ENCODE measurements around the gene SPIRE2.
"Not testable (repeated sequence)": the region's sequence is repeated elsewhere in the genome, so short reads cannot be mapped to it uniquely, and the experiment has no call there.

Gene SPIRE2

GRCh38 chr16:89828870-89829629 is 775 bp downstream of the SPIRE2 start:
- Histone ChIP-seq H3K27me3 (ENCODE audit: control insufficient read depth in 1 of 2, insufficient read depth in 2 of 2, low read length in 2 of 2) (no peaks in the 10 kb centered on the region), H3K9me3 (ENCODE audit: low read length) (no peaks in the 10 kb centered on the region), H3K9ac (ENCODE audit: low read length) (no peak overlapping the region), H3K27ac (ENCODE audit: low read depth, low read length) (no peak overlapping the region), H3K36me3 (ENCODE audit: insufficient read depth, low read length) (no peaks in the 10 kb centered on the region), H3K4me1 (ENCODE audit: insufficient read depth, low read length) (no peaks in the 10 kb centered on the region), H3K4me3 (ENCODE audit: low read depth in 1 of 2, low read length in 2 of 2) (peak overlapping the region in 1 of 2 donors; percentile 20)

DNA sequence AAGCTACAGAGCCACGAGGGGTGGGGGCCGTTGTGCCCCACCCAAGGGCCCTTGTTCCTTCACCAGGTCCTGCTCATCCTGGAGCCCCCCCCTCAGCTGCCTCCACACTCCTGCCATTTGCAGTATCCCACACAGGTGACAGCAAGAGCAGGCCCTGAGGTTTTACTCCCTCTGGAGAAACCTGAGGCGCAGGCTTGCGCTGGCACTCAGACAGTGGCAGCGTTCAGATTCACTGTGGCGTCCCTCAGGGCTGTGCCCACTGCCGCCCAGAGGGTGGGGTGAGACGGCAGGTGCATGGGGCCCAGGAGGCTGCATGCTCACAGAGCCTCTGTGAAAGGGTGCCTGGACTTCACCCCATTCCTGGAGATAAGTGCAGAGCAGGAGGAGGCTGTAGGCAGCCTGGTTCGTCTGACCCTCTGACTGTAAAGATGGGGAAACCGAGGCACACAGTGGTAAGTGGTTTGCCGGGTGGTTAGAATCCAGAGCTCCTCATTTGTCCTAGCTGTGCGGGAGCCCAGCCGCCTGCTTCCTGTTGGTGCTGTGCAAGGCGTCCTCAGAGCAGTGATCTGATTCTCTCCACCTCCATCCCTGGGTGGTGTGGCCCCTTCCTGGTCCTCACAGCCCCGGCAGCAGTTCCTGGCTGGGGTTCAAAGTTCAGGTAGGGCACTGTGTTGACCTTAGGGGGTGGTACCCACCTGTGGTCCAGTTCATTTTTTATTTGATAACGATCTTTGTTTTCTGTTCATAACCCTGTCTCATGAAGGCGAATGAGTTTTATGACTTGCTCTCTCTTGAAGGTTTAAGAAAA is 1.6 kb downstream of the SPIRE2 start:
- H3K36me3 ChIP-seq (ENCODE audit: insufficient read depth, low read length): no peaks in the 10 kb centered on the region
- H3K27me3 ChIP-seq (ENCODE audit: control insufficient read depth in 1 of 2, insufficient read depth in 2 of 2, low read length in 2 of 2): no peaks in the 10 kb centered on the region
- no peak overlapping the region for H3K9ac ChIP-seq (ENCODE audit: low read length)
- no peak overlapping the region for H3K27ac ChIP-seq (ENCODE audit: low read depth, low read length)
- no peak overlapping the region for H3K4me3 ChIP-seq (ENCODE audit: low read depth in 1 of 2, low read length in 2 of 2)
- H3K4me1 ChIP-seq (ENCODE audit: insufficient read depth, low read length): no peaks in the 10 kb centered on the region
- H3K9me3 ChIP-seq (ENCODE audit: low read length): no peaks in the 10 kb centered on the region

GRCh38 chr16:89831810-89832328 is 3.6 kb downstream of the SPIRE2 start:
- H3K4me1 ChIP-seq (ENCODE audit: insufficient read depth, low read length): no peaks in the 10 kb centered on the region
- H3K9ac ChIP-seq (ENCODE audit: low read length): no peak overlapping the region
- no peak overlapping the region for H3K27ac ChIP-seq (ENCODE audit: low read depth, low read length)
- H3K4me3 ChIP-seq (ENCODE audit: low read depth in 1 of 2, low read length in 2 of 2): no peak overlapping the region
- H3K36me3 ChIP-seq (ENCODE audit: insufficient read depth, low read length): no peaks in the 10 kb centered on the region
- H3K27me3 ChIP-seq (ENCODE audit: control insufficient read depth in 1 of 2, insufficient read depth in 2 of 2, low read length in 2 of 2): no peaks in the 10 kb centered on the region
- no peaks in the 10 kb centered on the region for H3K9me3 ChIP-seq (ENCODE audit: low read length)

DNA sequence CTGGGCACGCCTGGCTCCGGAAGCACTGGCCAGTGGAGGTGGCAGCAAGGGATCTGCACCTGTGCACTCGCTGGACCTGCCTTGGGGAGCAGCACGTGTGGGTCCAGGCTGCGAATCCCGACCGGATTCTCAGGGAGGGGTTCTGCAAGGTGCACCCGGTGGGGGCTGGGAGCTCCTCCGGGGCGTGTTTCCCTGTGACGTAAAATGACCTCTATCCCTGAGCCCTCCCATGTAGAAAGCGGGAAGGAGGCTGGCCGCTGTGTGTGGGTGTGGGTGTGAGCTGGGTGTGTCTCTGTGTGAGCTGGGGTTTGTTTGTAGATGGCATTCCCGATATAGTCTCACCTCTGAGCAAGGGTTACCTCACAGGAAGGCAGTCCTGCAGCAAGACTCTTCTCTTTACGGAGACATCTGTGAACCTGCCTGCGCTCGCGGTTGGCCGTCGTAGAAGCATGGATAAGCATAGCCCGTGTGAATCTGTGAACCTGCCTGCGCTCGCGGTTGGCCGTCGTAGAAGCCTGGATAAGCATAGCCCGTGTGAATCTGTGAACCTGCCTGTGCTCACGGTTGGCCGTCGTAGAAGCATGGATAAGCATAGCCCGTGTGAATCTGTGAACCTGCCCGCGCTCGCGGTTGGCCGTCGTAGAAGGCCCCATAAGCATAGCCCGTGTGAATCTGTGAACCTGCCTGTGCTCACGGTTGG is 5.5 kb downstream of the SPIRE2 start:
- not testable (repeated sequence) for H3K4me3 ChIP-seq (ENCODE audit: low read depth in 1 of 2, low read length in 2 of 2); H3K4me1 ChIP-seq (ENCODE audit: insufficient read depth, low read length); H3K9ac ChIP-seq (ENCODE audit: low read length); H3K27ac ChIP-seq (ENCODE audit: low read depth, low read length); H3K36me3 ChIP-seq (ENCODE audit: insufficient read depth, low read length); H3K27me3 ChIP-seq (ENCODE audit: control insufficient read depth in 1 of 2, insufficient read depth in 2 of 2, low read length in 2 of 2); H3K9me3 ChIP-seq (ENCODE audit: low read length)

GRCh38 chr16:89834813-89835363 is 6.6 kb downstream of the SPIRE2 start:
- not testable (repeated sequence) for H3K4me3 ChIP-seq (ENCODE audit: low read depth in 1 of 2, low read length in 2 of 2); H3K36me3 ChIP-seq (ENCODE audit: insufficient read depth, low read length); H3K9me3 ChIP-seq (ENCODE audit: low read length); H3K9ac ChIP-seq (ENCODE audit: low read length); H3K27ac ChIP-seq (ENCODE audit: low read depth, low read length); H3K4me1 ChIP-seq (ENCODE audit: insufficient read depth, low read length); H3K27me3 ChIP-seq (ENCODE audit: control insufficient read depth in 1 of 2, insufficient read depth in 2 of 2, low read length in 2 of 2)

DNA sequence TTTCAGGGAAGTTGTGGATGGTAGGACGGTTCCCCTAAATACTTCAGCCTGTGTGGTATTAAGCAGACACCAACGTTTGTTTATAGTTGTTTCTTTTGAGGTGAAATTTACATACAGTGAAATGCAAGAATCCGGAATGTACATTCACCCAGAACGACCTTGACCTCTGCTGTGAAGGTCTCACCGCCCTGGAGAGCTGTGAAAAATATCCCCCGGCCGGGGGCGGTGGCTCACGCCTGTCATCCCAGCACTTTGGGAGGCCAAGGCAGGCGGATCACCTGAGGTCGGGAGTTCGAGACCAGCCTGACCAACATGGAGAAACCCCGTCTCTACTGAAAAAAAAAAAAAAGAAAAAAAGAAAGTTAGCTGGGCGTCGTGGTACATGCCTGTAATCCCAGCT is 8.2 kb downstream of the SPIRE2 start:
- H3K9ac ChIP-seq (ENCODE audit: low read length); H3K4me3 ChIP-seq (ENCODE audit: low read depth in 1 of 2, low read length in 2 of 2); H3K4me1 ChIP-seq (ENCODE audit: insufficient read depth, low read length); H3K27me3 ChIP-seq (ENCODE audit: control insufficient read depth in 1 of 2, insufficient read depth in 2 of 2, low read length in 2 of 2); H3K27ac ChIP-seq (ENCODE audit: low read depth, low read length); H3K36me3 ChIP-seq (ENCODE audit: insufficient read depth, low read length); H3K9me3 ChIP-seq (ENCODE audit: low read length): not testable (repeated sequence)

DNA sequence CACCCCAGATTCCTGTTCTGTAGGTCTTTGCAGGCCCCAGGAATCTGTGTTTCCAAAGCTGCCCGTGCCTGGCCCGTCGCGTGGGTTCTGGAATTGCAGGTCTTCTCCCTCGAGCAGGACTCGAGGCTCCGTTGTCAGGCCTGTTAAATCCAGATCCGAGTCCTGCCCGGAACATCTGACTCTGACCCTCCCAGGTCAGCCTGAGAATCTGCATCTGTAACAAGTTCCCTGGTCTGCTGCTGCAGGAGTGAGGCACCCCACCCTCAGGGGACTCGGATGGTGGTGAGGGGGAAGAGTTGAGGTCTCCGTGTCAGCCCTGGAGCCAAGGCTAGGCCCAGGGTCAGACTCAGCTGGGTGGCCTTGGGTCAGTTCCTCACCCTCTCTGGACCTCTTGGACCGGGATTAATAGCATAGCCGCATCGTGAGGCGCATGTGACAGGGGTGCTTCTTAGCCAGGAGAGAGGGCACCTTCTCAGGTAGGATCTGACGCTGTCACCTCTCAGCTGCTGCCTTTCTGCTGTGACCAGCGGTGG is 8.8 kb downstream of the SPIRE2 start:
- Histone ChIP-seq H3K9me3 (ENCODE audit: low read length) (no peaks in the 10 kb centered on the region), H3K9ac (ENCODE audit: low read length) (no peak overlapping the region), H3K4me3 (ENCODE audit: low read depth in 1 of 2, low read length in 2 of 2) (no peak overlapping the region), H3K36me3 (ENCODE audit: insufficient read depth, low read length) (no peaks in the 10 kb centered on the region), H3K27me3 (ENCODE audit: control insufficient read depth in 1 of 2, insufficient read depth in 2 of 2, low read length in 2 of 2) (no peaks in the 10 kb centered on the region), H3K4me1 (ENCODE audit: insufficient read depth, low read length) (no peaks in the 10 kb centered on the region), H3K27ac (ENCODE audit: low read depth, low read length) (no peak overlapping the region)

DNA sequence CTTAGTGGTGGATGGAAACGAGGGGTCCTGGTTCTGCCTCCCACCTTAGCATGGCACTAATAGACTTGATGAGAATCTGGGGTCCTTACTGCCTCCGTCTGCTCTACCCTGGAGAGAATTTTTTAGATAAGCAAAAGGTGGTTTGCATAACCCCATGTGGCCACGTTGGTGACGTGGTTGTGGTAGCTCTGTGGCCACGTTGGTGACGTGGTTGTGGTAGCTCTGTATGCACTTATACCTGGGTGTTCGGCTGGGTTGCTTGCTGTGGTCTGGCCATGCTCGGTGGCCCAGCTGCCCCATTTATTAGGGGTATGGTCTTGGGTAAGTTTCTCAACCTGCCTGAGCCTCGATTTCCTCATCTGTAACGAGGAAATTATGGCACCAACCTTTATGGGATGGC is 13.0 kb downstream of the SPIRE2 start:
- Histone ChIP-seq H3K9me3 (ENCODE audit: low read length) (no peaks in the 10 kb centered on the region), H3K4me1 (ENCODE audit: insufficient read depth, low read length) (no peaks in the 10 kb centered on the region), H3K36me3 (ENCODE audit: insufficient read depth, low read length) (no peaks in the 10 kb centered on the region), H3K27ac (ENCODE audit: low read depth, low read length) (no peak overlapping the region), H3K27me3 (ENCODE audit: control insufficient read depth in 1 of 2, insufficient read depth in 2 of 2, low read length in 2 of 2) (no peaks in the 10 kb centered on the region), H3K4me3 (ENCODE audit: low read depth in 1 of 2, low read length in 2 of 2) (no peak overlapping the region), H3K9ac (ENCODE audit: low read length) (no peak overlapping the region)

GRCh38 chr16:89842471-89843408 is 14.5 kb downstream of the SPIRE2 start:
- Histone ChIP-seq H3K9ac (ENCODE audit: low read length) (no peak overlapping the region), H3K36me3 (ENCODE audit: insufficient read depth, low read length) (no peaks in the 10 kb centered on the region), H3K27ac (ENCODE audit: low read depth, low read length) (no peak overlapping the region), H3K27me3 (ENCODE audit: control insufficient read depth in 1 of 2, insufficient read depth in 2 of 2, low read length in 2 of 2) (no peaks in the 10 kb centered on the region), H3K4me3 (ENCODE audit: low read depth in 1 of 2, low read length in 2 of 2) (no peak overlapping the region), H3K4me1 (ENCODE audit: insufficient read depth, low read length) (no peaks in the 10 kb centered on the region), H3K9me3 (ENCODE audit: low read length) (no peaks in the 10 kb centered on the region)

DNA sequence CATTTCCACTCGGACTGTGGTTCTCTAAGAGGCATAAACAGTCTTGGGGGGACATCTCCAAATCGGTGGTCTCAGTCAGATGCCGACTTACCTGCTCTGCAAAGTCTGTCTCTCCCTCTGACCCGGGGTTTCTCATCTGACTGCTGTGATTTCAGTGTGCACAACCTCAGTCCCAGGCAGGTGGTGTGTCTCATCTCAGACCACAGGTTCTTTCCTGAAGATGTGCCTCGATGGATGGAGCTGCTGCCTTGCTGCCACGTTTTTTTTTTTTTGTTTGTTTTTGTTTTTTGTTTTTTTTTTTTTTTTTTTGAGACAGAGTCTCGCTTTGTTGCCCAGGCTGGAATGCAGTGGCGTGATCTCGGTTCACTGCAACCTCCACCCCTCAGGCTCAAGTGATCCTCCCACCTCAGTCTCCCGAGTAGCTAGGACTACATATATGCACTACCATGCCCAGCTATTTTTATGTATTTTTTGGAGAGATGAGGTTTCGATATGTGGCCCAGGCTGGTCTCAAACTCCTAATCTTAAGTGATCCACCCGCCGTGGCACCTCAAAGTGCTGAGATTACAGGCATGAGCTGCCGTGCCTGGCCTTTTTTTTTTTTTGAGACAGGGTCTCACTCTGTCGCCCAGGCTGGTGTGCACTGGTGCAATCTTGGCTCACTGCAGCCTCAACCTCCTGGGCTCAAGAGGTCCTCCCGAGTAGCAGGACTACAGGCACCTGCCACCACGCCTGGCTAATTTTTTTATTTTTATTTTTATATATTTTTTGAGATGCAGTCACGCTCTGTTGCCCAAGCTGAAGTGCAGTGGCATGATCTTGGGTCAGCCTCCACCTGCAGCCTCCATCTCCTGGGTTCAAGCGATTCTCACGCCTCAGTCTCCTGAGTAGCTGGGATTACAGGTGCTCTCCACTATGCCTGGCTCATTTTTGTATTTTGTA is 15.4 kb downstream of the SPIRE2 start:
- no peak overlapping the region for H3K9ac ChIP-seq (ENCODE audit: low read length)
- H3K9me3 ChIP-seq (ENCODE audit: low read length): no peaks in the 10 kb centered on the region
- H3K4me3 ChIP-seq (ENCODE audit: low read depth in 1 of 2, low read length in 2 of 2): no peak overlapping the region
- H3K27ac ChIP-seq (ENCODE audit: low read depth, low read length): no peak overlapping the region
- no peaks in the 10 kb centered on the region for H3K4me1 ChIP-seq (ENCODE audit: insufficient read depth, low read length)
- no peaks in the 10 kb centered on the region for H3K36me3 ChIP-seq (ENCODE audit: insufficient read depth, low read length)
- H3K27me3 ChIP-seq (ENCODE audit: control insufficient read depth in 1 of 2, insufficient read depth in 2 of 2, low read length in 2 of 2): no peaks in the 10 kb centered on the region

All from muscle layer of colon (tissue), 2 donors.